ENCODE results near the gene DGKI. TPM values are rescaled to one million over a fixed set of nuclear protein-coding genes. Genes with fewer than 3 reads are reported as not detected.

Gene DGKI
- total RNA-seq, 1 donor = under 0.01 TPM

GRCh38 chr7:137695494-137695893, 151.3 kb downstream of the DGKI start:
- no peak for DNase-seq (ENCODE audit: low read depth in 2 of 3, low spot score in 2 of 3)

GRCh38 chr7:137694405-137694804, 152.4 kb downstream of the DGKI start:
- DNase-seq (ENCODE audit: low read depth in 2 of 3, low spot score in 2 of 3) = no peak

- no peak for DNase-seq (ENCODE audit: low read depth in 2 of 3, low spot score in 2 of 3)
Observed at GRCh38 chr7:137692399-137692798, 154.4 kb downstream of the DGKI start.

GRCh38 chr7:137691566-137691965, 155.2 kb downstream of the DGKI start:
- DNase-seq (ENCODE audit: low read depth in 2 of 3, low spot score in 2 of 3) = no peak

- DNase-seq (ENCODE audit: low read depth in 2 of 3, low spot score in 2 of 3) = no peak
Observed at GRCh38 chr7:137690635-137691034, 156.1 kb downstream of the DGKI start.

DNA sequence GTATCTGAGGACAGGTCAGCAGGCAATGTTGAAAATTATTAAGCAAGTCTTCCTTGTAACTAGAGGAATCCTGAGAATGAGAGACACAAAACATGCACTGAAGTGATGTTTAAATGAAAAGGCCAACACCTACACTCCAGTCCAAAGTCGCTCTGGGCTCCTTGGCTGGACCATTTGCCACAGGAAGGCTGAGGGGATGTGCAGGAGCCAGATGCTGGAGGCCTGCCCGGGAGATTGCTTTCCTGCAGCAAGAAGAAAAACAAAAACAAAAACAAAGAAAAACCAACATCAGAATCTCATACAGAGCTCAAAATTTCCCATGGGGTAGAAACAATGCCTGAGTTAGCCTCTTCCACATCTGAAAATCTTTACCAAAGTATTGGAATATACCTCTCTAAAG, 157.0 kb downstream of the DGKI start:
- DNase-seq (ENCODE audit: low read depth in 2 of 3, low spot score in 2 of 3) = no peak

DNA sequence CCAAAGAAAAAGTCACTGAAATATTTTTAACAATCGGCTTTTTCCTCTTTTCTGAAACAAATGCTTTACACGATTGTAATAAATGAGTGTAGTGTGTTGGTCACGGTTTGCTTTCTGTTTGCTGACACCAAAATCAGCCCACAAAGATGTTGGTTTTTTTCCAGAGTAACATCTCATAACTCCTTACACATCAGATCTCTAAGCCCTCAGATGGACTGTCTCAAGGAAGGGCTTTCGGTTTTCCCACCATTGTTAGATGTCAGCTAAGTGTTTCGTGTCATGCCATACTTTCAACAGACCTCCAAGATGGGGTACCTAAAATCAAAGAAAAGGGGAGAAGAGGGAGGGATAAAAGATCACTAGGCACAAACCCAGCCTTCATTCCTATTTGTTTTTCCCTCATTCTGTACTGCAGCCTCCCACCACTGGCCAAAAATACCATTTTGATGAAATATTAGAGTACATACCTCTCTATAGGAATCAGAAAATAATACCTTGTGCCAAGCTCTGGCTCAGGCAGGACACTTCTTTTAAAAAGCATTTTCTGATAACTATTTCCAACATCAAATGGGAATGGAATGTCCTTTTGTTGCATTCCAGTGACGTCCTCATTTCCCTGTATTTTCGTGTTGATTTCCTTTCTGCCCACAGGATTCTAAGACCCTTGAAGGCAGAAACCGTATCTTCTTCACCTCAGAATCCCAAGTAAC, 159.1 kb downstream of the DGKI start:
- no peak for DNase-seq (ENCODE audit: low read depth in 2 of 3, low spot score in 2 of 3)

DNA sequence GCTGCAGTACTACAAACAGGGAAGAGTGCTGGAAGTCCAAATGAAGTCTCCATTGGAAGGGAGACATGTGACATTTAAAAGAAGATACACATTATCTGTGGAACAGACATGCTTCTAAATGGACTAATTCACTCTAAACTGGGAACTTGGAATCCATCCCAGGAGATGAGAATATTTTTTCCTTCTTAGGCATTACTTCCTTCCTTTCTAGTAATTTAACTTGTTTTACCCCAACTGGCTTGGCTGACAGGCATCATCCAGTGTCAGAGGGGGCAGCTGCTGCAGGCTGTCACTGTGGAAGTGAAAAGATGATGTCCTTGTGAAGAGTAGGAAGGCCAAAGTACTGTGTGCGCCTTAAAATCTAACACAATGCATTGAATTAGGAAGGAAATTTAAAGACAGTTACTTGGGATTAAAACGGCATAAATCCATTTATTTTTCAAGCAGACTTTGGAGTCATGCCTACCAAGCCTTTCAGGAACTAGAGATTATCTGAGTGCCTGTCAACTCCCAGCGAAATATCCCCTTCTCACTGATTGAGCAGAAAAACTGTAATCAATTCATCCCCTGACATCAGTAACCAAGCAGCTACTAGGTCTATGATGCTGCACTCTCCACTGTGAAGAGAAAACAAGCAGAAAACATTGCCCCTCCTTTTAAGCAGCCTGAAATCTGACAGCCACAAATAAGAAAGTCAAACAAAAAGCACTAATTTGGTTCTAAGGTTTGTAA, 161.2 kb downstream of the DGKI start:
- no peak for DNase-seq (ENCODE audit: low read depth in 2 of 3, low spot score in 2 of 3)

DNA sequence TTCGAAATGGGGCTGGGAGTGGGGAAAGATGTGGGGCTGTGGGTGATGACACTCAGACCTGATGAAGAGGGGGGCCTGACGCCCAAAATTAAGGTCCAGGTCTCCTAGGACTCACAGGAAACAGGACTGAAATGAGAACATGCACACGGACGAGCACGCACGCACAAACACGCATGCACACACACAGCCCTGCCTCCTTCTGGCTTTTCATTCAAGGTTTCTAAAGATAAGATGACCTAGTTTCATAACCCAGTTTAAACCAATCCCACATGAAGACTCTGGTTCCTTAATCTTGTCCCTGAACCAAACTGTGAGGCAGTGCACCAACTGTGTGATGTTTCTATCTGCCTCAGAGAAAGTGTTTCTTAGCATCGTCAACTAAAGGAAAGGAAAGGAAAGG, 162.0 kb downstream of the DGKI start:
- DNase-seq (ENCODE audit: low read depth in 2 of 3, low spot score in 2 of 3) = no peak

DNA sequence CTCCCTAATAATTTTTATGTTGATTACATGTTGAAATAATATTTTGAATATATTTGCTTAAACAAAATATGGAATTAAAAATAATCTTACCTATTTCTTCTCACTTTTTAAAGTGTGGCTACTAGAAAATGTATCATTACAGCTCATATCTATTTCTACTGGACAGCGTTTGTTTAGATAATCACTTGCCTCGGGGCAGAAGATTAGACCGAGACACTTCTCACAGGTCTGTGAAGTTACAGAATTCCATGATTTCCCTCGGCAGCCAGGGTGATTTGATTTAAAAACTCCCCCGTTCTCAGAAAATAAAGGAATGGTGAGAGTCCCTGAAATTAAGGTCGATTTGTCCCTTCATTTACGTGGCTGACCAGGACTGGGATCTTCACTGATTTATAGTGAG, 162.5 kb downstream of the DGKI start:
- DNase-seq (ENCODE audit: low read depth in 2 of 3, low spot score in 2 of 3) = no peak

DNA sequence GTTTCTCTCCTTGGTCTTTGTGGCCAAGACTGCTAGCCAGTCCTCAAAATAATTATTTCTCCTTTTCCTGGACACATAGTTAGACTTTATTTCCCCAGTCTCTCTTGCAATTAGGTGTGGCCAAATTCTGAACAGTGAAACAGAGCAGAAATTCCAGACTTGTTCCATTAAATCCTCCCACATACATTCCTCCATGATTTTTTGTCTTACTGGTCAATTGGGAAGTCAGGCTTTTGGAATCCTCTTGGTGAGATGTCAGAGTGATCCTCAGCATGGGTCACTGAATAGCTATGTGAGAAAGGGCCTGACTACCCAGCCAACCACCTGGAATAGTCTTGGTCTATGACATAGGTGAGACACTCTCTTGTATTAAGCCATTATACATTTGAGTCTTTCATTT, 164.2 kb downstream of the DGKI start:
- DNase-seq (ENCODE audit: low read depth in 2 of 3, low spot score in 2 of 3) = no peak

DNA sequence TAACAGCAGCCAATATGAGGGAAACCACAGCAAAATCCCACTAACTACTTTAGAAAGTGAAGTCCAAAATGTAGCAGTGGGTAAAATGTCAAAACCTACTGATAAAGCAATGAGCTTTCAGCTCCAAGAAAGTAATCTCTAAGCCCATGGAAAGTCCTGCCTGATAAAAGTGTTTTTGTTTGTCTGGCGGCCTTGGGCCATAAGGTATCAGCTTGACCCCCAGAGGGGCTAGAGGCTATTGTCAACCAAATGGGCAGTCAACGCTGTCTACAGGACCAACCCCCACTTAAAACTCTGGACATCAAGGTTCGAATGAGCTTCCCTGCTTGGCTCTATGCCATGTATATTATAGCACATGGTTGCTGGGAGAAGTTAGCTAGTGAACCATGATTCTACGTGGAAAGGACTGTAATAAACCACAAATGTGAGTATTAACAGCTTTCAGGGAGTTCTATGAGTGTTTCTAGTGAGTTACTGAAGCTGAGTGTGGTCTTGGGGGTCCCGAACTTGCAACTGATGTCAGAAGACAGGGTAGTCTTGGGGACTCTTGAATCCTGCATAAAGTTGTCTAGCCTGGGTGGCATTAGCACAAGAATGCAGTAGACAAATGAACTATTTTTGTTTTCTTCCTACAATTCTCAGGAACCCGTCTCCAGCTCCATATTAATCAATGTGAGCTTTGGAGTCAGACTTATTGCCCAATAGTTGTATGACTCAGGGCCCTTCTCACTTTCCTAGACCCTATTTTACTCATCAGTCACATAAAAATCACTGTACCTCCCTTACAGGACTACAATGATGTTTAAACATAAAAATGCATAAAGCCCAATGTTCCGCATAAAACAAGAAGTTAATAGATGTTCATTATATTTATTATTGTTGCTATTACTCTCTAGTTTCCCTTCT, 164.9 kb downstream of the DGKI start:
- DNase-seq (ENCODE audit: low read depth in 2 of 3, low spot score in 2 of 3) = no peak

- no peak for DNase-seq (ENCODE audit: low read depth in 2 of 3, low spot score in 2 of 3)
Observed at GRCh38 chr7:137674551-137675409, 172.0 kb downstream of the DGKI start.

DNA sequence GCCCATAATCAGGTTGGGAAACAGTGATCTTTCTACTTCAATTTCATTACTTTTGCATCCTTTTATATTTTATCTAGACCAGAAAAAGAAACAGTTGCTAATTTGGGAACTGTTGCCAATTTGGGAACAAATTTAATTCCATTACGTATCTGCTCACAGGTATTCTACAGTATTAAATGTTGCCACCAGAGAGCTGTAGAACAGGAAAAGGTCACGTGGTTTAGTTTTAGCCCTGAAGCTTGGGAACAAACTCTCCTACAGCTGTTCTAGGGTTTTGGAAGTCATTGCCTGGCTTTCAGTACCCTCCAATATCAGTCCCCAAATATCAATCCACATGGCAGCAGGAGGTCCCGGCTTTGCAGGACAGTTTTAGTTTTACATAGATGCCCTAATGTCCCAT, 172.7 kb downstream of the DGKI start:
- no peak for DNase-seq (ENCODE audit: low read depth in 2 of 3, low spot score in 2 of 3)

DNA sequence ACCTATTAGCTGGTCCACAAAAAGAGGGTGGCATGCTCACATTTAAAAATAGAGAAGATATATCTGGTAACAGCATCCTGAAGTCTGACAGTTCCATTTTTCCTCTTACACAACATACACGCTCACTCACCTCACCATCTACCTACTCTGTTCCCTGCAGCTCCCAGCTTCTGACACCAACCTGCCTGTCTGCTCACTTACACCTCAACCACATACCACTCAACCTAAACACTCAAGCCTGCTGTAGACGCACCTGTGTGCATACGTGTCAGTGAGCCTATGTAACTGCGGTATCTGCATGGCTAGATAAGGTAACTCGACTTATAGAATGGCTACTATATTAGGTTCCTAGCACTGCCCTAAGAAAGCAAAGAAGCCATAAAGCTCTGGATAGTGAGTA, 174.9 kb downstream of the DGKI start:
- no peak for DNase-seq (ENCODE audit: low read depth in 2 of 3, low spot score in 2 of 3)

- DNase-seq (ENCODE audit: low read depth in 2 of 3, low spot score in 2 of 3) = no peak
Observed at GRCh38 chr7:137670222-137671064, 176.3 kb downstream of the DGKI start.

- no peak for DNase-seq (ENCODE audit: low read depth in 2 of 3, low spot score in 2 of 3)
Observed at GRCh38 chr7:137669706-137670105, 177.1 kb downstream of the DGKI start.

DNA sequence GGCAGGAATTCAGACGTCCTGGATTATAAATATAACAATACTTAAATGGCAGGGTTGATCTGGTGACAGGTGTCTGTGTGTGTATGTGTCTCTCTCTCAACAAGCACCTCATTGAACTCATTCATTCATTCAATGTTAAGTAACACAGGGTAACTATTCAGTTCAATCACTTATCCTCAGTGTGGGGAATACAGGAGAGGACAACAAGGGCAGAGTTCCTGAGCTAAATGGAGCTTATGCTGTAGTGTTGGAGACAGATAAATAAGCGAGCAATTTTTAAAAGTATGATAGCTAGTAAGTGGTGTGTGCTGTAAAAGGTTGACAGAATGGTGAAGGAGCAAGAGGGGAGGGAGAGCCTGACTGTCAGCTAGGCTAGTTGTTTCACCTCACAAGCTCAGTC, 178.4 kb downstream of the DGKI start:
- DNase-seq (ENCODE audit: low read depth in 2 of 3, low spot score in 2 of 3) = no peak

DNA sequence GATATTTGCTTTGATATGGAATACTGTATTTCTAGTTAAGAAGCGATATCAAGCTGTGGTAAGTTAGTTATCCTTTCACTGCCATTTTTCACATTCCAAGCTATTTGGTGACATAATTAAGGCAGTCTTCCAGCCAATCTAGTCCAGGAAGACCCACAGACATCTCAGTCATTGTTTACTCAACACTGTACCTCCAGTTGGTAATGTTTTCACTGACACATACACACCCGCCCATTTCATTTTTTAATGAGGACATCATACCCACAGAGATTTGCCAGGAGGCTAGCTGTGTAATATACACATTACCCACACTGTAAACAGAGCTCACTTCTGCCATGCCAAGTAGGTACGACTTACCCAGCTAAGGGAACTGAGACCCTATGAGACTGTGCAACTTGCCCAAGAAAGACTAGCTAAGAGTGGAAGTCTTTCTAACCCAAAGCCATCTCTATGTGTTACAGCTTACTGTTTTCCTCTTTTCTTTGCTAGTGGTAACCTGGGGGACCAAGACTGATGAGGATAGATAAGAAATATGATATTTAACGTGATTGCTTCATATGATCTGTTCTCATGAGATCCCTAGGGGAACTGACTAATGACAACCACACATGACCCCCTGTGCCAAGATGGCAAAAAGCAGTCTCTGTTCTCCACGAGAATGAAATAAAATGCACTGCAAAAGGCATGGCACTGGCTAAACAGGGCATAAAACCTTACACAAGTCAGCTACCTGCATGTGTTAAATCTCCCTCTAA, 179.0 kb downstream of the DGKI start:
- no peak for DNase-seq (ENCODE audit: low read depth in 2 of 3, low spot score in 2 of 3)

Measured in hematopoietic multipotent progenitor cell (in vitro differentiated cells).